Endothelial cell of umbilical vein (primary cell): Measurements from ENCODE around the gene CD8A.

Source experiments
- POLR2AphosphoS5 ChIP-seq: IDR thresholded peaks from 2 replicates; pipeline ENCODE4 v1.6.1; 2012; ENCODE audit warnings: low read depth, mild to moderate bottlenecking, control low read depth, low read length, moderate library complexity; ENCODE audit not compliant: insufficient read depth
- TF ChIP-seq, protein P1 (sequence below), 2 donors: IDR thresholded peaks; 1 replicate in 1 of 2; 2 replicates in 1 of 2; pipeline ENCODE4 v1.5.1; 2011; ENCODE audit warnings: low read length in 2 of 2, mild to moderate bottlenecking in 2 of 2, moderate library complexity in 2 of 2, control low read depth in 1 of 2, inconsistent platforms in 1 of 2, low read depth in 1 of 2; ENCODE audit not compliant: insufficient read depth in 1 of 2; ENCODE audit errors: extremely low read depth in 1 of 2
- TF ChIP-seq, protein P2 (sequence below): IDR thresholded peaks from 2 replicates; pipeline ENCODE4 v1.6.1; 2011; ENCODE audit not compliant: insufficient read depth, insufficient read length

GRCh38 chr2:86786001-86786536, 4.6 kb downstream of the CD8A start:
- TF ChIP-seq, protein P1, sequence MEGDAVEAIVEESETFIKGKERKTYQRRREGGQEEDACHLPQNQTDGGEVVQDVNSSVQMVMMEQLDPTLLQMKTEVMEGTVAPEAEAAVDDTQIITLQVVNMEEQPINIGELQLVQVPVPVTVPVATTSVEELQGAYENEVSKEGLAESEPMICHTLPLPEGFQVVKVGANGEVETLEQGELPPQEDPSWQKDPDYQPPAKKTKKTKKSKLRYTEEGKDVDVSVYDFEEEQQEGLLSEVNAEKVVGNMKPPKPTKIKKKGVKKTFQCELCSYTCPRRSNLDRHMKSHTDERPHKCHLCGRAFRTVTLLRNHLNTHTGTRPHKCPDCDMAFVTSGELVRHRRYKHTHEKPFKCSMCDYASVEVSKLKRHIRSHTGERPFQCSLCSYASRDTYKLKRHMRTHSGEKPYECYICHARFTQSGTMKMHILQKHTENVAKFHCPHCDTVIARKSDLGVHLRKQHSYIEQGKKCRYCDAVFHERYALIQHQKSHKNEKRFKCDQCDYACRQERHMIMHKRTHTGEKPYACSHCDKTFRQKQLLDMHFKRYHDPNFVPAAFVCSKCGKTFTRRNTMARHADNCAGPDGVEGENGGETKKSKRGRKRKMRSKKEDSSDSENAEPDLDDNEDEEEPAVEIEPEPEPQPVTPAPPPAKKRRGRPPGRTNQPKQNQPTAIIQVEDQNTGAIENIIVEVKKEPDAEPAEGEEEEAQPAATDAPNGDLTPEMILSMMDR (IDR thresholded peaks at IDR 0.05; ENCODE audit: extremely low read depth in 1 of 2, insufficient read depth in 1 of 2, low read depth in 1 of 2, low read length in 2 of 2): no peak
- TF ChIP-seq, protein P2, sequence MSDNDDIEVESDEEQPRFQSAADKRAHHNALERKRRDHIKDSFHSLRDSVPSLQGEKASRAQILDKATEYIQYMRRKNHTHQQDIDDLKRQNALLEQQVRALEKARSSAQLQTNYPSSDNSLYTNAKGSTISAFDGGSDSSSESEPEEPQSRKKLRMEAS: no peak
- no peak for TF ChIP-seq POLR2AphosphoS5
